ENCODE data around the gene ERCC8.

Gene ERCC8

GRCh38 chr5:60836131-60836530, 108.7 kb downstream of the ERCC8 start:
- no peak for DNase-seq (ENCODE audit: low spot score)

- DNase-seq (ENCODE audit: low spot score): no peak
These were observed 109.3 kb downstream of the ERCC8 start for GRCh38 chr5:60835554-60835953.

- DNase-seq (ENCODE audit: low spot score): no peak
These were observed 111.3 kb downstream of the ERCC8 start for GRCh38 chr5:60833520-60833919.

GRCh38 chr5:60830581-60831127, 114.2 kb downstream of the ERCC8 start:
- DNase-seq (ENCODE audit: low spot score): no peak

- DNase-seq (ENCODE audit: low spot score): no peak
These were observed 115.2 kb downstream of the ERCC8 start for GRCh38 chr5:60829490-60830266.

- DNase-seq (ENCODE audit: low spot score): no peak
These were observed 117.7 kb downstream of the ERCC8 start for GRCh38 chr5:60827201-60827600.

GRCh38 chr5:60826653-60827052, 118.2 kb downstream of the ERCC8 start:
- DNase-seq (ENCODE audit: low spot score): no peak

Measured in globus pallidus (tissue), 1 donor.